Measurements from ENCODE around the gene CHKA.

DNA sequence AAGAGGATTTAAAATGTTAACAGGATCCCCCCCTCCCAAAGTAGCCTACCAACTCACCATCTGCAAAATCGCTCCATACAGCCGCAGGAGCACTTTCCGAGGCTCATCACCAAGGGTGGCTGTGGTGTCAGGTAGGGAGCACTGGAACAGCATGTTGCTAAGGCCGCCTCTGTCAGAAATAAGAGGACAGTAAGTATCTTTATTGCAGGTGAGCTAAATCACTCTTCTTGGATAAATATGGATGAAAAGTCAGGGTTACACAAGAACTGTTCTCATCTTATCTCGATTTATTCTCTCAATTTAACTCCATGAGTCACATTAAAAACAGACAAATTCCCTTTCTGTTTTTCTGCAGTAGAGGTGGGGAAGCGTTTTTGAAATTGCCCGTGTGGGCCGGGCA, 24.2 kb downstream of the CHKA start:
- TF ChIP-seq ZNF274 (IDR thresholded peaks at IDR 0.05; ENCODE audit: low read depth, low read length) (no peak), YY1 (IDR thresholded peaks at IDR 0.05; ENCODE audit: insufficient read depth, insufficient read length) (no peak), SUZ12 (IDR thresholded peaks at IDR 0.05; ENCODE audit: extremely low read depth, insufficient read depth, insufficient read length) (no peak)
